Measurements from ENCODE around the gene QPRT.
"Not testable (repeated sequence)": the region's sequence is repeated elsewhere in the genome, so short reads cannot be mapped to it uniquely, and the experiment has no call there.

The QPRT gene

DNA sequence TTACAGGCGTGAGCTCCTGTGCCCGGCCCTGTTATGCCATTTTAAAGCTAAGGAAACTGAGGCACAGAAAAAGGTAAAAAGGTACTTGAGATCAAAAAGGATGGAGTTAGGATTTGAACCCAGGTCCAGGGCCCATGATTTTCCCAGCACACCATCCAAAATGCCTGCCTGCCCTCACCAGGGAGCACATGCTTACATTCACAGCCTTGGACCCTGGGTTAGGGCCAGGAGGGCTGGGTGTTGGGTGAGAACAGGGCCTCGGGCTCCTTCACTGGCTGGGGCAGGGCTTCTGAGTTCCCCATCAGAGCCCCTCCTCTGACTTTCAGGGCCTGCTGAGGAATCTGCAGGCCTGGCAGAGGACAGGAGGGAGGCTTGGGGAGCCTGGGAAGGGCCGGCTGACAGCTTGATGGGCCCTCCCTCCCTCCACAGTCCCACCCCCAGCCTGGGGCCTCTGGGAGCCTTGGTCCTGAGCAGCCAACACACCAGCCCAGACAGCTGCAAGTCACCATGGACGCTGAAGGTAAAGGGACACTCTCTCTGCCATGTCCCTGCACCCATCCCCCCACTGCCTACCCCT, at the start of gene QPRT:
QPRT (plus strand) TSS at position 490 of the 577 bp plus-strand sequence; CDS start at position 508, 18 bp downstream.
- no peaks in the 10 kb centered on the region for H3K27me3 ChIP-seq (ENCODE audit: insufficient read depth, poor library complexity, severe bottlenecking)
- no peak within 1 kb of the TSS for H3K27ac ChIP-seq (ENCODE audit: poor library complexity, severe bottlenecking)
- TF ChIP-seq, protein P1, sequence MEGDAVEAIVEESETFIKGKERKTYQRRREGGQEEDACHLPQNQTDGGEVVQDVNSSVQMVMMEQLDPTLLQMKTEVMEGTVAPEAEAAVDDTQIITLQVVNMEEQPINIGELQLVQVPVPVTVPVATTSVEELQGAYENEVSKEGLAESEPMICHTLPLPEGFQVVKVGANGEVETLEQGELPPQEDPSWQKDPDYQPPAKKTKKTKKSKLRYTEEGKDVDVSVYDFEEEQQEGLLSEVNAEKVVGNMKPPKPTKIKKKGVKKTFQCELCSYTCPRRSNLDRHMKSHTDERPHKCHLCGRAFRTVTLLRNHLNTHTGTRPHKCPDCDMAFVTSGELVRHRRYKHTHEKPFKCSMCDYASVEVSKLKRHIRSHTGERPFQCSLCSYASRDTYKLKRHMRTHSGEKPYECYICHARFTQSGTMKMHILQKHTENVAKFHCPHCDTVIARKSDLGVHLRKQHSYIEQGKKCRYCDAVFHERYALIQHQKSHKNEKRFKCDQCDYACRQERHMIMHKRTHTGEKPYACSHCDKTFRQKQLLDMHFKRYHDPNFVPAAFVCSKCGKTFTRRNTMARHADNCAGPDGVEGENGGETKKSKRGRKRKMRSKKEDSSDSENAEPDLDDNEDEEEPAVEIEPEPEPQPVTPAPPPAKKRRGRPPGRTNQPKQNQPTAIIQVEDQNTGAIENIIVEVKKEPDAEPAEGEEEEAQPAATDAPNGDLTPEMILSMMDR (IDR thresholded peaks at IDR 0.05; ENCODE audit: poor library complexity, severe bottlenecking): no peak
- no peaks in the 10 kb centered on the region for H3K4me1 ChIP-seq (ENCODE audit: insufficient read depth, poor library complexity, severe bottlenecking)
- DNase-seq (ENCODE audit: low spot score): no peak
- H3K4me3 ChIP-seq (ENCODE audit: severe bottlenecking): no peak within 1 kb of the TSS
- H3K36me3 ChIP-seq (ENCODE audit: low read depth): no peaks in the 10 kb centered on the region
- no peaks in the 10 kb centered on the region for H3K9me3 ChIP-seq (ENCODE audit: severe bottlenecking)
- ATAC-seq (ENCODE audit: low read depth): 0 out of 3 replicates have a peak, but pooled peaks have one; percentile 33

DNA sequence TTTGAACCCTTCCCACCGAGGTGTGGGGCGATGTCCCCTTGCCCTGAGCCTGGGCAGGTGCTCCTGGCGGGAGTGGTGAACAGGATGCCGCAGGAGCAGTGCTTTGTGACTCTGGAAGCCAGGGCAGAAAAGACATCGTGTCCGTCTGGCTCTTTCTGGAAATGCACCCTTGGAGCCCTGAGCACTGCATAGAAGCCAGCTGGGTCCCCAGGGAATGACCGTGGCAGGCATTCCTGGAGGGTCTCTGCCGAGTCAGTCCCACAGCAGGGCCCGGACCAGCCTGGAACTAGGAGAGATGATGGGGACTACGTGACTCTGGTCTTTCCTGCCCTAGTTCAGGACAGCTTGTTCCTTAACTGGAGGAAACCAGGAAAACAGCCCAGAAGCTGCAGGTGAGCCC, 49.7 kb upstream of the QPRT start:
- DNase-seq (ENCODE audit: low spot score); H3K27ac ChIP-seq (ENCODE audit: poor library complexity, severe bottlenecking); H3K9me3 ChIP-seq (ENCODE audit: severe bottlenecking); H3K36me3 ChIP-seq (ENCODE audit: low read depth); H3K27me3 ChIP-seq (ENCODE audit: insufficient read depth, poor library complexity, severe bottlenecking); H3K4me1 ChIP-seq (ENCODE audit: insufficient read depth, poor library complexity, severe bottlenecking); H3K4me3 ChIP-seq (ENCODE audit: severe bottlenecking): not testable (repeated sequence)
- peak; percentile 21; the same call in 1 of the 3 replicates for ATAC-seq (ENCODE audit: low read depth)

DNA sequence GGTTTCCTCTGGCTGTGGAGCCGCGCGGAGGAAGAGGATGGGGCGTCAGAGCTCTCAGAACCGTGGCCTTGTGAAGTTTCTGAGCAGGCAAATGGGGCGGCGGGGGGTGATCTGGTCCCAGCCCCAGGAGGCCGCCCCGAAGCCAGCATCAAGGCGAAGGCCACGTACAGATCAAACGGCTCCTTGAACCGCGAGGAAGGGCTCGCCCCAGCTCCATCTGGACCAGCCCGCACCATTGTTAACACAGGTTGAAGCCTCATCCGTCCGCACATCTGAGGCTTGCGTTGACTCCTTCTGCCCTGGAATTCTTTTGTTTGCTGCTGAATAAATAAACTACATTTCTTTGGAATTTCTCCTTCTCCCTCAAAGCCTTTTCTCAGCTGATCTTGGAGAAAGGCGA, 47.3 kb upstream of the QPRT start:
- H3K4me3 ChIP-seq (ENCODE audit: severe bottlenecking); H3K9me3 ChIP-seq (ENCODE audit: severe bottlenecking); H3K4me1 ChIP-seq (ENCODE audit: insufficient read depth, poor library complexity, severe bottlenecking); H3K27me3 ChIP-seq (ENCODE audit: insufficient read depth, poor library complexity, severe bottlenecking); H3K36me3 ChIP-seq (ENCODE audit: low read depth); DNase-seq (ENCODE audit: low spot score); ATAC-seq (ENCODE audit: low read depth); H3K27ac ChIP-seq (ENCODE audit: poor library complexity, severe bottlenecking): not testable (repeated sequence)

DNA sequence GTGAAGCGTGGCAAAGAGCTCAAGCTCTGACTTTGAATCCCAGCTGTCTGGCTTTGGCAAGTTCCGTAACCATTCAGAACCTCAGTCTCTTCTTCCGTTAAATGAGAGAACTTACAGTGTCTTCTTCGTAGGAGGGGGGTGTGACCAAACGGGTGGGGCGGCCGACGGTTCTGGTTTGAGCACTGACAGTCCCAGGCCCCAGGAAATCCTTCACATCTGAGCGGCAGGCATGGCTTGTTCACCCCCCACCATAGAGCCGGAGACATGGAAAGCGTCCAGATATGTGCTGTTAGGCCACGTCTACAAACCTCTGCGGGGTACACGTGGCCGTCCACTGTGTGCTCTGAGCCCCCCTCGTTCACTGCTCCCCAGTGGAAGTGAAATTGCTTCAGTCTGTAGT, 43.1 kb upstream of the QPRT start:
- not testable (repeated sequence) for H3K36me3 ChIP-seq (ENCODE audit: low read depth); H3K4me3 ChIP-seq (ENCODE audit: severe bottlenecking); DNase-seq (ENCODE audit: low spot score); H3K27ac ChIP-seq (ENCODE audit: poor library complexity, severe bottlenecking); H3K4me1 ChIP-seq (ENCODE audit: insufficient read depth, poor library complexity, severe bottlenecking); ATAC-seq (ENCODE audit: low read depth); H3K9me3 ChIP-seq (ENCODE audit: severe bottlenecking); H3K27me3 ChIP-seq (ENCODE audit: insufficient read depth, poor library complexity, severe bottlenecking)

DNA sequence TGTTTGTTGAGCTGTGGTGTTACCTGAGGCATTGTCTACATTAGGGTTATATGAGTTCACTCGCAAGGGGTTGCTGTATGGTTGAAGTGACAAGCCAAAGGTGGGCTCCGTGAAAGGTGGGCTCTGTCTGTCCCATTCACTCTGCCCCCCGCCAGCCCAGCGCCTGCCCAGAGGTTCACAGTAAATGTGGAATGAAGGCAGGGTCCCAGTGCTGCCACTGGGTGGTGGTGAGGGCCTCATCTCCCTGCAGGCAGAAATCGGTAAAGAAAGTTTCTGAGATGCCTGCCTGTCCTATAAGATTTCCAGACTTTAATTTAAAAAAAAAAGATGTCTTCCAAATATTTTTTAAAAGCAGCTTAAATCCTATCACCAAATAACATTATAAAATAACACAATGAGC, 42.6 kb upstream of the QPRT start:
- not testable (repeated sequence) for H3K27me3 ChIP-seq (ENCODE audit: insufficient read depth, poor library complexity, severe bottlenecking); H3K4me1 ChIP-seq (ENCODE audit: insufficient read depth, poor library complexity, severe bottlenecking); H3K4me3 ChIP-seq (ENCODE audit: severe bottlenecking); H3K36me3 ChIP-seq (ENCODE audit: low read depth); ATAC-seq (ENCODE audit: low read depth); DNase-seq (ENCODE audit: low spot score); H3K27ac ChIP-seq (ENCODE audit: poor library complexity, severe bottlenecking); H3K9me3 ChIP-seq (ENCODE audit: severe bottlenecking)

DNA sequence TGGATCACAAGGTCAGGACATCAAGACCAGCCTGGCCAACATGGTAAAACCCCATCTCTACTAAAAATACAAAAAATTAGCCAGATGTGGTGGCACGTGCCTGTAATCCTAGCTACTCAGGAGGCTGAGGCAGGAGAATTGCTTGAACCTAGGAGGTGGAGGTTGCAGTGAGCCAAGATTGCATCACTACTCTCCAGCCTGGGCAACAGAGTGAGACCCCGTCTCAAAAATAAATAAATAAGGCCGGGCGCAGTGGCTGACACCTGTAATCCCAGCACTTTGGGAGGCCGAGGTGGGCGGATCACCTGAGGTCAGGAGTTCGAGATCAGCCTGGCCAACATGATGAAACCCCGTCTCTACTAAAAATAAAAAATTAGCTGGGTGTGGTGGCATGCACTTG, 40.2 kb upstream of the QPRT start:
- H3K4me1 ChIP-seq (ENCODE audit: insufficient read depth, poor library complexity, severe bottlenecking); ATAC-seq (ENCODE audit: low read depth): not testable (repeated sequence)

DNA sequence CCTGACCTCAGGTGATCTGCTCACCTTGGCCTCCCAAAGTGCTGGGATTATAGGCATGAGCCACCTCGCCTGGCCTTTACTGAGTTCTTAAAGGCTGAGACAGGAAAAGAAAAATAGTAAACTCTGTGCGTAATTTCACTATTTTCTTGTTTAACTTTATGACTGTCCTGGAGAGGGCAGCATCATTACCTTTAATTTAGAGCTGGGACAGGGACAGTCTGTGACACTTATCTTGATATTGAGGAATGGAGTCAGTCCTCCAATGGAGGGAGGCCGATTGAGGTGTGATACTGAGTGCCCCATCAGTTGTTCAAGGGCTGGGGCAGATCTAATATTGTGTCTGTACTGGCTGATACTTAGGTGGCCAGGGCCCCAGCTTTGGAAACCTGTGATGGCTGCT, 37.4 kb upstream of the QPRT start:
- Histone ChIP-seq H3K27ac (ENCODE audit: poor library complexity, severe bottlenecking) (no peak overlapping the region), H3K9me3 (ENCODE audit: severe bottlenecking) (no peaks in the 10 kb centered on the region)
- no peak for DNase-seq (ENCODE audit: low spot score)

More for the DNA sequence above, 40.2 kb upstream of the QPRT start:
- not testable (repeated sequence) for H3K4me3 ChIP-seq (ENCODE audit: severe bottlenecking); H3K27me3 ChIP-seq (ENCODE audit: insufficient read depth, poor library complexity, severe bottlenecking); H3K27ac ChIP-seq (ENCODE audit: poor library complexity, severe bottlenecking); H3K9me3 ChIP-seq (ENCODE audit: severe bottlenecking); DNase-seq (ENCODE audit: low spot score); H3K36me3 ChIP-seq (ENCODE audit: low read depth)

More for the DNA sequence above, 37.4 kb upstream of the QPRT start:
- Histone ChIP-seq H3K27me3 (ENCODE audit: insufficient read depth, poor library complexity, severe bottlenecking) (no peaks in the 10 kb centered on the region), H3K36me3 (ENCODE audit: low read depth) (no peaks in the 10 kb centered on the region), H3K4me3 (ENCODE audit: severe bottlenecking) (no peak overlapping the region), H3K4me1 (ENCODE audit: insufficient read depth, poor library complexity, severe bottlenecking) (no peaks in the 10 kb centered on the region)
- TF ChIP-seq, protein P1 (IDR thresholded peaks at IDR 0.05; ENCODE audit: poor library complexity, severe bottlenecking): no peak
- no peak for ATAC-seq (ENCODE audit: low read depth)

Measured in RWPE2 (cell line).